ENCODE measurements around the gene MYRIP.

MYRIP gene

GRCh38 chr3:39907981-39908380 lies 98.6 kb downstream of the MYRIP start:
- H3K4me3 ChIP-seq (ENCODE audit: low read depth in 1 of 2, low read length in 2 of 2), result no peak overlapping the region
- no peaks in the 10 kb centered on the region for H3K9me3 ChIP-seq (ENCODE audit: low read length)
- peaks cover 6% of the 10 kb centered on the region for H3K4me1 ChIP-seq (ENCODE audit: insufficient read depth, low read length)
- H3K27ac ChIP-seq (ENCODE audit: low read depth, low read length), result no peak overlapping the region
- no peak overlapping the region for H3K9ac ChIP-seq (ENCODE audit: low read length)
- H3K36me3 ChIP-seq (ENCODE audit: insufficient read depth, low read length), result no peaks in the 10 kb centered on the region
- H3K27me3 ChIP-seq (ENCODE audit: control insufficient read depth in 1 of 2, insufficient read depth in 2 of 2, low read length in 2 of 2), result no peaks in the 10 kb centered on the region

GRCh38 chr3:39910135-39910534 lies 100.7 kb downstream of the MYRIP start:
- Histone ChIP-seq H3K9ac (ENCODE audit: low read length) (no peak overlapping the region), H3K4me3 (ENCODE audit: low read depth in 1 of 2, low read length in 2 of 2) (no peak overlapping the region), H3K36me3 (ENCODE audit: insufficient read depth, low read length) (no peaks in the 10 kb centered on the region), H3K27ac (ENCODE audit: low read depth, low read length) (no peak overlapping the region), H3K27me3 (ENCODE audit: control insufficient read depth in 1 of 2, insufficient read depth in 2 of 2, low read length in 2 of 2) (no peaks in the 10 kb centered on the region), H3K9me3 (ENCODE audit: low read length) (no peaks in the 10 kb centered on the region), H3K4me1 (ENCODE audit: insufficient read depth, low read length) (peaks cover 6% of the 10 kb centered on the region)

GRCh38 chr3:39910826-39911464 lies 101.5 kb downstream of the MYRIP start:
- H3K27ac ChIP-seq (ENCODE audit: low read depth, low read length), result no peak overlapping the region
- no peaks in the 10 kb centered on the region for H3K36me3 ChIP-seq (ENCODE audit: insufficient read depth, low read length)
- no peaks in the 10 kb centered on the region for H3K27me3 ChIP-seq (ENCODE audit: control insufficient read depth in 1 of 2, insufficient read depth in 2 of 2, low read length in 2 of 2)
- H3K9ac ChIP-seq (ENCODE audit: low read length), result no peak overlapping the region
- H3K9me3 ChIP-seq (ENCODE audit: low read length), result no peaks in the 10 kb centered on the region
- peaks cover 6% of the 10 kb centered on the region for H3K4me1 ChIP-seq (ENCODE audit: insufficient read depth, low read length)
- H3K4me3 ChIP-seq (ENCODE audit: low read depth in 1 of 2, low read length in 2 of 2), result no peak overlapping the region

- no peaks in the 10 kb centered on the region for H3K36me3 ChIP-seq (ENCODE audit: insufficient read depth, low read length)
- no peak overlapping the region for H3K4me3 ChIP-seq (ENCODE audit: low read depth in 1 of 2, low read length in 2 of 2)
- H3K9ac ChIP-seq (ENCODE audit: low read length), result no peak overlapping the region
- no peaks in the 10 kb centered on the region for H3K27me3 ChIP-seq (ENCODE audit: control insufficient read depth in 1 of 2, insufficient read depth in 2 of 2, low read length in 2 of 2)
- no peaks in the 10 kb centered on the region for H3K9me3 ChIP-seq (ENCODE audit: low read length)
- H3K4me1 ChIP-seq (ENCODE audit: insufficient read depth, low read length), result peaks cover 6% of the 10 kb centered on the region
- no peak overlapping the region for H3K27ac ChIP-seq (ENCODE audit: low read depth, low read length)
Observed at GRCh38 chr3:39911465-39912309, 102.3 kb downstream of the MYRIP start.

GRCh38 chr3:39915027-39915426 lies 105.6 kb downstream of the MYRIP start:
- no peaks in the 10 kb centered on the region for H3K36me3 ChIP-seq (ENCODE audit: insufficient read depth, low read length)
- no peaks in the 10 kb centered on the region for H3K27me3 ChIP-seq (ENCODE audit: control insufficient read depth in 1 of 2, insufficient read depth in 2 of 2, low read length in 2 of 2)
- H3K9me3 ChIP-seq (ENCODE audit: low read length), result no peaks in the 10 kb centered on the region
- H3K4me3 ChIP-seq (ENCODE audit: low read depth in 1 of 2, low read length in 2 of 2), result no peak overlapping the region
- no peak overlapping the region for H3K9ac ChIP-seq (ENCODE audit: low read length)
- H3K27ac ChIP-seq (ENCODE audit: low read depth, low read length), result no peak overlapping the region
- H3K4me1 ChIP-seq (ENCODE audit: insufficient read depth, low read length), result peaks cover 6% of the 10 kb centered on the region

GRCh38 chr3:39917065-39917773 lies 107.8 kb downstream of the MYRIP start:
- H3K27me3 ChIP-seq (ENCODE audit: control insufficient read depth in 1 of 2, insufficient read depth in 2 of 2, low read length in 2 of 2), result no peaks in the 10 kb centered on the region
- no peak overlapping the region for H3K27ac ChIP-seq (ENCODE audit: low read depth, low read length)

GRCh38 chr3:39919281-39919680 lies 109.9 kb downstream of the MYRIP start:
- Histone ChIP-seq H3K27ac (ENCODE audit: low read depth, low read length) (no peak overlapping the region), H3K9me3 (ENCODE audit: low read length) (no peaks in the 10 kb centered on the region), H3K36me3 (ENCODE audit: insufficient read depth, low read length) (no peaks in the 10 kb centered on the region), H3K27me3 (ENCODE audit: control insufficient read depth in 1 of 2, insufficient read depth in 2 of 2, low read length in 2 of 2) (no peaks in the 10 kb centered on the region), H3K9ac (ENCODE audit: low read length) (no peak overlapping the region), H3K4me1 (ENCODE audit: insufficient read depth, low read length) (no peaks in the 10 kb centered on the region), H3K4me3 (ENCODE audit: low read depth in 1 of 2, low read length in 2 of 2) (no peak overlapping the region)

More at GRCh38 chr3:39917065-39917773, 107.8 kb downstream of the MYRIP start:
- Histone ChIP-seq H3K36me3 (ENCODE audit: insufficient read depth, low read length) (no peaks in the 10 kb centered on the region), H3K9ac (ENCODE audit: low read length) (no peak overlapping the region), H3K4me1 (ENCODE audit: insufficient read depth, low read length) (no peaks in the 10 kb centered on the region), H3K4me3 (ENCODE audit: low read depth in 1 of 2, low read length in 2 of 2) (no peak overlapping the region), H3K9me3 (ENCODE audit: low read length) (no peaks in the 10 kb centered on the region)

GRCh38 chr3:39920271-39920670 lies 110.9 kb downstream of the MYRIP start:
- H3K9ac ChIP-seq (ENCODE audit: low read length), result no peak overlapping the region
- no peak overlapping the region for H3K4me3 ChIP-seq (ENCODE audit: low read depth in 1 of 2, low read length in 2 of 2)
- H3K9me3 ChIP-seq (ENCODE audit: low read length), result no peaks in the 10 kb centered on the region

GRCh38 chr3:39927479-39927878 lies 118.1 kb downstream of the MYRIP start:
- Histone ChIP-seq H3K36me3 (ENCODE audit: insufficient read depth, low read length) (no peaks in the 10 kb centered on the region), H3K9ac (ENCODE audit: low read length) (no peak overlapping the region), H3K27ac (ENCODE audit: low read depth, low read length) (no peak overlapping the region), H3K4me1 (ENCODE audit: insufficient read depth, low read length) (no peaks in the 10 kb centered on the region), H3K9me3 (ENCODE audit: low read length) (no peaks in the 10 kb centered on the region), H3K4me3 (ENCODE audit: low read depth in 1 of 2, low read length in 2 of 2) (no peak overlapping the region), H3K27me3 (ENCODE audit: control insufficient read depth in 1 of 2, insufficient read depth in 2 of 2, low read length in 2 of 2) (no peaks in the 10 kb centered on the region)

More at GRCh38 chr3:39920271-39920670, 110.9 kb downstream of the MYRIP start:
- Histone ChIP-seq H3K27me3 (ENCODE audit: control insufficient read depth in 1 of 2, insufficient read depth in 2 of 2, low read length in 2 of 2) (no peaks in the 10 kb centered on the region), H3K36me3 (ENCODE audit: insufficient read depth, low read length) (no peaks in the 10 kb centered on the region), H3K4me1 (ENCODE audit: insufficient read depth, low read length) (no peaks in the 10 kb centered on the region), H3K27ac (ENCODE audit: low read depth, low read length) (no peak overlapping the region)

GRCh38 chr3:39933986-39934693 lies 124.7 kb downstream of the MYRIP start:
- Histone ChIP-seq H3K4me1 (ENCODE audit: insufficient read depth, low read length) (peaks cover 10% of the 10 kb centered on the region), H3K27ac (ENCODE audit: low read depth, low read length) (no peak overlapping the region), H3K4me3 (ENCODE audit: low read depth in 1 of 2, low read length in 2 of 2) (no peak overlapping the region)

GRCh38 chr3:39934696-39935095 lies 125.3 kb downstream of the MYRIP start:
- Histone ChIP-seq H3K4me3 (ENCODE audit: low read depth in 1 of 2, low read length in 2 of 2) (no peak overlapping the region), H3K27ac (ENCODE audit: low read depth, low read length) (no peak overlapping the region), H3K4me1 (ENCODE audit: insufficient read depth, low read length) (peaks cover 10% of the 10 kb centered on the region), H3K36me3 (ENCODE audit: insufficient read depth, low read length) (no peaks in the 10 kb centered on the region), H3K27me3 (ENCODE audit: control insufficient read depth in 1 of 2, insufficient read depth in 2 of 2, low read length in 2 of 2) (no peaks in the 10 kb centered on the region), H3K9ac (ENCODE audit: low read length) (no peak overlapping the region), H3K9me3 (ENCODE audit: low read length) (no peaks in the 10 kb centered on the region)

More at GRCh38 chr3:39933986-39934693, 124.7 kb downstream of the MYRIP start:
- H3K9ac ChIP-seq (ENCODE audit: low read length), result no peak overlapping the region
- H3K27me3 ChIP-seq (ENCODE audit: control insufficient read depth in 1 of 2, insufficient read depth in 2 of 2, low read length in 2 of 2), result no peaks in the 10 kb centered on the region
- H3K36me3 ChIP-seq (ENCODE audit: insufficient read depth, low read length), result no peaks in the 10 kb centered on the region
- no peaks in the 10 kb centered on the region for H3K9me3 ChIP-seq (ENCODE audit: low read length)

All from muscle layer of colon (tissue), 2 donors.